ENCODE data around the gene RBM20.

- TF ChIP-seq, protein P1, sequence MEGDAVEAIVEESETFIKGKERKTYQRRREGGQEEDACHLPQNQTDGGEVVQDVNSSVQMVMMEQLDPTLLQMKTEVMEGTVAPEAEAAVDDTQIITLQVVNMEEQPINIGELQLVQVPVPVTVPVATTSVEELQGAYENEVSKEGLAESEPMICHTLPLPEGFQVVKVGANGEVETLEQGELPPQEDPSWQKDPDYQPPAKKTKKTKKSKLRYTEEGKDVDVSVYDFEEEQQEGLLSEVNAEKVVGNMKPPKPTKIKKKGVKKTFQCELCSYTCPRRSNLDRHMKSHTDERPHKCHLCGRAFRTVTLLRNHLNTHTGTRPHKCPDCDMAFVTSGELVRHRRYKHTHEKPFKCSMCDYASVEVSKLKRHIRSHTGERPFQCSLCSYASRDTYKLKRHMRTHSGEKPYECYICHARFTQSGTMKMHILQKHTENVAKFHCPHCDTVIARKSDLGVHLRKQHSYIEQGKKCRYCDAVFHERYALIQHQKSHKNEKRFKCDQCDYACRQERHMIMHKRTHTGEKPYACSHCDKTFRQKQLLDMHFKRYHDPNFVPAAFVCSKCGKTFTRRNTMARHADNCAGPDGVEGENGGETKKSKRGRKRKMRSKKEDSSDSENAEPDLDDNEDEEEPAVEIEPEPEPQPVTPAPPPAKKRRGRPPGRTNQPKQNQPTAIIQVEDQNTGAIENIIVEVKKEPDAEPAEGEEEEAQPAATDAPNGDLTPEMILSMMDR (IDR thresholded peaks at IDR 0.05) = no peak
- no peak for TF ChIP-seq POLR2A (IDR thresholded peaks at IDR 0.05)
Observed at GRCh38 chr10:110619514-110620397, 24.4 kb upstream of the RBM20 start.

Measured in thyroid gland (tissue), 4 donors.